ENCODE data around the gene LDLRAP1.

GRCh38 chr1:25536124-25536523 is 7.3 kb upstream of the LDLRAP1 start:
- TF ChIP-seq CTCF (IDR thresholded peaks at IDR 0.05) (no peak), POLR2A (IDR thresholded peaks at IDR 0.05) (no peak)

Measured in heart left ventricle (tissue), 13 donors.